Measurements from ENCODE around the gene MYO1D. TPM values are rescaled to one million over a fixed set of nuclear protein-coding genes. Genes with fewer than 3 reads are reported as not detected.
"Not testable (repeated sequence)": the region's sequence is repeated elsewhere in the genome, so short reads cannot be mapped to it uniquely, and the experiment has no call there.

Gene MYO1D
- total RNA-seq, 1 experiment from 2014 or later = 40.8 TPM

DNA sequence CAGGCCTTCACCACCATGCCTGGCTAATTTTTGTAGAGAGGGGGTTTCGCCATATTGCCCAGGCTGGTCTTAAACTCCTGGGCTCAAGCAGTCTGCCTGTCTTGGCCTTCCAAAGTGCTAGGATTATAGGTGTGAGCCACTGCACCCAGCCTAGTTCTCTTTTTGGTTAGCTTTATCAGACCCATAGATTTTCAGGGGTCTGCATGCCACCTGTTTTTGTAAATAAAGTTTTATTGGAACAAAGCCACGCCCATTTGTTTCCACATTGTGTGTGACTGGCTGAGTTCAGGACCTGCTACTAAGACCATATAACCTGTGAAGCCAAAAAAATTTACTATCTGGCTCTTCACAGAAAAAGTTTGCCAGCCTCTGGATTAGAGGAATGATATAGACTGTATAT, 425.0 kb downstream of the MYO1D start:
- no peak overlapping the region for H3K27ac ChIP-seq
- peaks cover 70% of the 10 kb centered on the region for H4K20me1 ChIP-seq (ENCODE audit: insufficient read depth)
- H3K36me3 ChIP-seq (ENCODE audit: low read depth) = peaks cover 64% of the 10 kb centered on the region
- BruUV-seq (replicated peaks) = no TSS peak
- POLR2A ChIA-PET (ENCODE audit: unreplicated experiment) = no interaction called here
- H3K4me3 ChIP-seq = no peak overlapping the region
- H3K9me3 ChIP-seq (ENCODE audit: insufficient read depth, low read depth) = no peaks in the 10 kb centered on the region
- CTCF ChIA-PET = no interaction called here
- TF ChIP-seq EZH2 (IDR thresholded peaks at IDR 0.05; ENCODE audit: low read depth) = no peak
- TF ChIP-seq, protein P1, sequence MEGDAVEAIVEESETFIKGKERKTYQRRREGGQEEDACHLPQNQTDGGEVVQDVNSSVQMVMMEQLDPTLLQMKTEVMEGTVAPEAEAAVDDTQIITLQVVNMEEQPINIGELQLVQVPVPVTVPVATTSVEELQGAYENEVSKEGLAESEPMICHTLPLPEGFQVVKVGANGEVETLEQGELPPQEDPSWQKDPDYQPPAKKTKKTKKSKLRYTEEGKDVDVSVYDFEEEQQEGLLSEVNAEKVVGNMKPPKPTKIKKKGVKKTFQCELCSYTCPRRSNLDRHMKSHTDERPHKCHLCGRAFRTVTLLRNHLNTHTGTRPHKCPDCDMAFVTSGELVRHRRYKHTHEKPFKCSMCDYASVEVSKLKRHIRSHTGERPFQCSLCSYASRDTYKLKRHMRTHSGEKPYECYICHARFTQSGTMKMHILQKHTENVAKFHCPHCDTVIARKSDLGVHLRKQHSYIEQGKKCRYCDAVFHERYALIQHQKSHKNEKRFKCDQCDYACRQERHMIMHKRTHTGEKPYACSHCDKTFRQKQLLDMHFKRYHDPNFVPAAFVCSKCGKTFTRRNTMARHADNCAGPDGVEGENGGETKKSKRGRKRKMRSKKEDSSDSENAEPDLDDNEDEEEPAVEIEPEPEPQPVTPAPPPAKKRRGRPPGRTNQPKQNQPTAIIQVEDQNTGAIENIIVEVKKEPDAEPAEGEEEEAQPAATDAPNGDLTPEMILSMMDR (conservative IDR thresholded peaks at IDR 0.05) = no peak
- peaks cover 79% of the 10 kb centered on the region for H3K79me2 ChIP-seq (ENCODE audit: low read depth)
- no peak for DNase-seq
- no peaks in the 10 kb centered on the region for H3K9me2 ChIP-seq (ENCODE audit: insufficient read depth)
- no peak overlapping the region for H3K4me2 ChIP-seq
- H3K4me1 ChIP-seq (replicated peaks; ENCODE audit: insufficient read depth) = peaks cover 2% of the 10 kb centered on the region; the same call in 1 of the 2 replicates
- peaks cover 7% of the 10 kb centered on the region; the same call in 1 of the 2 replicates for H3F3A ChIP-seq (ENCODE audit: insufficient read depth, low read depth)
- H3K27me3 ChIP-seq (ENCODE audit: insufficient read depth, low read depth) = no peaks in the 10 kb centered on the region
- H2AFZ ChIP-seq = no peak overlapping the region
- intact Hi-C loops (cut with micrococcal nuclease; ENCODE audit: unreplicated experiment) = no loop called here

GRCh38 chr17:32450379-32450778, 426.5 kb downstream of the MYO1D start:
- H3K36me3 ChIP-seq (ENCODE audit: low read depth) = peaks cover 76% of the 10 kb centered on the region
- BruUV-seq (replicated peaks); H3K4me3 ChIP-seq; H3K9me3 ChIP-seq (ENCODE audit: insufficient read depth, low read depth); H2AFZ ChIP-seq; DNase-seq; H3K9me2 ChIP-seq (ENCODE audit: insufficient read depth); H3K4me2 ChIP-seq; H3K27me3 ChIP-seq (ENCODE audit: insufficient read depth, low read depth); CTCF ChIA-PET; H3K27ac ChIP-seq; H3F3A ChIP-seq (ENCODE audit: insufficient read depth, low read depth); intact Hi-C loops (cut with micrococcal nuclease; ENCODE audit: unreplicated experiment); POLR2A ChIA-PET (ENCODE audit: unreplicated experiment): not testable (repeated sequence)
- peaks cover 79% of the 10 kb centered on the region for H4K20me1 ChIP-seq (ENCODE audit: insufficient read depth)
- peaks cover 17% of the 10 kb centered on the region for H3K4me1 ChIP-seq (replicated peaks; ENCODE audit: insufficient read depth)
- H3K79me2 ChIP-seq (ENCODE audit: low read depth) = peaks cover 85% of the 10 kb centered on the region

DNA sequence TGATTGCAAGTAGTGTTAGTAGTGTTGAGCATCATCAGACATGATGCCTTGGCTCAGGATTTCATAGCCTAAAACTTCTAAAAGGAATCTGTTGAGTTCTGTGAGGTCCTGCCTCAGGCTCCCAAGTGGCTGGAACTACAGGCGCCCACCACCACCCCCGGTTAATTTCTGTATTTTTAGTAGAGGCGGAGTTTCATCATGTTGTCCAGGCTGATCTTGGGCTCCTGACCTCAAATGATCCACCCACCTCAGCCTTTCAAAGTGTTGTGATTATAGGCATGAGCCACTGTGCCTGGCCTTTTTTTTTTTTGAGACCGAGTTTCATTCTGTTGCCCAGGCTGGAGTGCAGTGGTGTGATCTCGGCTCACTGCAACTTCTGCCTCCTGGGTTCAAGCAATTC, 427.0 kb downstream of the MYO1D start:
- H3K27me3 ChIP-seq (ENCODE audit: insufficient read depth, low read depth) = no peaks in the 10 kb centered on the region
- peaks cover 7% of the 10 kb centered on the region; the same call in 1 of the 2 replicates for H3F3A ChIP-seq (ENCODE audit: insufficient read depth, low read depth)
- H3K27ac ChIP-seq = no peak overlapping the region
- no peak for DNase-seq
- H4K20me1 ChIP-seq (ENCODE audit: insufficient read depth) = peaks cover 80% of the 10 kb centered on the region
- peaks cover 17% of the 10 kb centered on the region for H3K4me1 ChIP-seq (replicated peaks; ENCODE audit: insufficient read depth)
- CTCF ChIA-PET = interaction anchor here (1.3 kb wide), 1 partner anchor 12 kb away, joined by 3 read pairs; no protein-coding TSS in a partner anchor
- BruUV-seq (replicated peaks) = no TSS peak
- no peaks in the 10 kb centered on the region for H3K9me3 ChIP-seq (ENCODE audit: insufficient read depth, low read depth)
- no peak overlapping the region for H2AFZ ChIP-seq
- peaks cover 78% of the 10 kb centered on the region for H3K36me3 ChIP-seq (ENCODE audit: low read depth)
- no peaks in the 10 kb centered on the region for H3K9me2 ChIP-seq (ENCODE audit: insufficient read depth)
- TF ChIP-seq EZH2 (IDR thresholded peaks at IDR 0.05; ENCODE audit: low read depth) = no peak
- TF ChIP-seq, protein P1 (conservative IDR thresholded peaks at IDR 0.05) = no peak
- H3K4me2 ChIP-seq = no peak overlapping the region
- intact Hi-C loops (cut with micrococcal nuclease; ENCODE audit: unreplicated experiment) = loop anchor here (10.0 kb wide), 1 partner anchor 425 kb away; the partner anchor contains the start of gene MYO1D
- POLR2A ChIA-PET (ENCODE audit: unreplicated experiment) = no interaction called here
- no peak overlapping the region for H3K4me3 ChIP-seq
- peaks cover 87% of the 10 kb centered on the region for H3K79me2 ChIP-seq (ENCODE audit: low read depth)

DNA sequence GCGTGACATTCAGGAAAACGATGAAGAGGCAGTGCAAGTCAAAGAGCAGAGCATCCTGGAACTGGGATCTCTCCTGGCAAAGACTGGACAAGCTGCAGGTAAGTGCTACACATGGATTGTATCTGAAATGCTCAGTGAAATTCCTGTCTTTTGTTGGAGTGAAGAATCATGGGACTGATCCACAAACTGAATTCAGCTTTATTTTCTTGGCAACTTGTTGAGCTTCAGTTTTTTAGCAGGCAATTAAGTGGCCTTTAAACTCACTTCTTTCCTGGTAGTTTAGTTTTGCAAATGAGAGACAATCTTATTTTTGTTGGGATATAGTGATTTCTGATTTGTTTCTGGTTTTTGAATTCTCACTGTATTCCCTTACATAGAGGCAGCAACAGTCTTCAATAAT, 430.0 kb downstream of the MYO1D start:
- Histone ChIP-seq H3K36me3 (ENCODE audit: low read depth) (peaks cover 58% of the 10 kb centered on the region), H3F3A (ENCODE audit: insufficient read depth, low read depth) (peaks cover 7% of the 10 kb centered on the region; the same call in 1 of the 2 replicates), H3K27me3 (ENCODE audit: insufficient read depth, low read depth) (no peaks in the 10 kb centered on the region), H3K79me2 (ENCODE audit: low read depth) (peaks cover 76% of the 10 kb centered on the region), H4K20me1 (ENCODE audit: insufficient read depth) (peaks cover 60% of the 10 kb centered on the region), H2AFZ (no peak overlapping the region), H3K27ac (no peak overlapping the region), H3K4me3 (no peak overlapping the region), H3K4me2 (peak overlapping the region; percentile 100; the same call in 1 of the 2 replicates), H3K9me3 (ENCODE audit: insufficient read depth, low read depth) (no peaks in the 10 kb centered on the region), H3K9me2 (ENCODE audit: insufficient read depth) (no peaks in the 10 kb centered on the region), H3K4me1 (replicated peaks; ENCODE audit: insufficient read depth) (peaks cover 24% of the 10 kb centered on the region)
- intact Hi-C loops (cut with micrococcal nuclease; ENCODE audit: unreplicated experiment) = loop anchor here (10.0 kb wide), 1 partner anchor 428 kb away; the partner anchor contains the start of gene MYO1D
- POLR2A ChIA-PET (ENCODE audit: unreplicated experiment) = no interaction called here
- no peak for DNase-seq
- TF ChIP-seq EZH2 (IDR thresholded peaks at IDR 0.05; ENCODE audit: low read depth) = no peak
- TF ChIP-seq, protein P1 (conservative IDR thresholded peaks at IDR 0.05) = no peak
- CTCF ChIA-PET = no interaction called here
- BruUV-seq (replicated peaks) = no TSS peak
